SKM-1 (cell line): Measurements from ENCODE around the gene CEBPE.

Source experiments
- DNase-seq: peaks from one replicate; lab custom pipeline; 2025; ENCODE audit not compliant: unreplicated experiment; lab: John Stamatoyannopoulos, UW

CEBPE gene

GRCh38 chr14:23085458-23085857 is 33.6 kb downstream of the CEBPE start:
- no peak for DNase-seq

GRCh38 chr14:23080474-23080873 is 38.6 kb downstream of the CEBPE start:
- DNase-seq, result no peak

- no peak for DNase-seq
Observed at GRCh38 chr14:23079716-23080115, 39.3 kb downstream of the CEBPE start.

GRCh38 chr14:23078692-23079116 is 40.4 kb downstream of the CEBPE start:
- no peak for DNase-seq

GRCh38 chr14:23077962-23078361 is 41.1 kb downstream of the CEBPE start:
- no peak for DNase-seq

- no peak for DNase-seq
Observed at GRCh38 chr14:23076785-23077408, 42.2 kb downstream of the CEBPE start.

- DNase-seq, result no peak
Observed at GRCh38 chr14:23074906-23075305, 44.1 kb downstream of the CEBPE start.

- no peak for DNase-seq
Observed at GRCh38 chr14:23071921-23072539, 47.0 kb downstream of the CEBPE start.

- no peak for DNase-seq
Observed at GRCh38 chr14:23071244-23071920, 47.7 kb downstream of the CEBPE start.

GRCh38 chr14:23070262-23071129 is 48.6 kb downstream of the CEBPE start:
- DNase-seq, result no peak

GRCh38 chr14:23069413-23069806 is 49.6 kb downstream of the CEBPE start:
- DNase-seq, result no peak

GRCh38 chr14:23068789-23069412 is 50.2 kb downstream of the CEBPE start:
- no peak for DNase-seq

GRCh38 chr14:23067847-23068788 is 50.9 kb downstream of the CEBPE start:
- no peak for DNase-seq
